ENCODE measurements around the gene FRRS1L. TPM values are rescaled to one million over a fixed set of nuclear protein-coding genes. Genes with fewer than 3 reads are reported as not detected.

The FRRS1L gene
- total and polyA plus RNA-seq, 9 donors: 8.3 to 49.8 (median 27.5) TPM

- no peaks in the 10 kb centered on the region for H3K4me1 ChIP-seq (ENCODE audit: insufficient read depth)
- no peaks in the 10 kb centered on the region for H3K27me3 ChIP-seq
- intact Hi-C loops (cut with DNase I): no loop called here
- 81 to 88% (median 82%) methylated on average over 5 of the region's 5 CpGs for WGBS, 3 donors
- no peak for DNase-seq
- no peak overlapping the region for H3K4me3 ChIP-seq
- no peak overlapping the region for H3K27ac ChIP-seq
- H3K36me3 ChIP-seq: no peaks in the 10 kb centered on the region
- H3K9me3 ChIP-seq: no peaks in the 10 kb centered on the region
- TF ChIP-seq EP300 (IDR thresholded peaks at IDR 0.05) (no peak), POLR2A (IDR thresholded peaks at IDR 0.05) (no peak), CTCF (IDR thresholded peaks at IDR 0.05) (no peak)
These were observed 23.0 kb downstream of the FRRS1L start for GRCh38 chr9:109143881-109144562.

- no peaks in the 10 kb centered on the region for H3K9me3 ChIP-seq
- no peak for DNase-seq
- intact Hi-C loops (cut with DNase I): no loop called here
These were observed 25.7 kb downstream of the FRRS1L start for GRCh38 chr9:109141375-109141774.

GRCh38 chr9:109139851-109140250 lies 27.2 kb downstream of the FRRS1L start:
- no peaks in the 10 kb centered on the region for H3K36me3 ChIP-seq
- no peaks in the 10 kb centered on the region for H3K9me3 ChIP-seq
- intact Hi-C loops (cut with DNase I): no loop called here
- no peaks in the 10 kb centered on the region for H3K4me1 ChIP-seq (ENCODE audit: insufficient read depth)
- H3K4me3 ChIP-seq: no peak overlapping the region
- H3K27me3 ChIP-seq: no peaks in the 10 kb centered on the region
- DNase-seq: no peak
- no peak for TF ChIP-seq EP300 (IDR thresholded peaks at IDR 0.05)
- no peak for TF ChIP-seq CTCF (IDR thresholded peaks at IDR 0.05)
- 98 to 100% (median 100%) methylated on average over 1 of the region's 1 CpG for WGBS, 3 donors
- H3K27ac ChIP-seq: no peak overlapping the region

More at GRCh38 chr9:109141375-109141774, 25.7 kb downstream of the FRRS1L start:
- H3K36me3 ChIP-seq: no peaks in the 10 kb centered on the region
- TF ChIP-seq POLR2A (IDR thresholded peaks at IDR 0.05) (no peak), CTCF (IDR thresholded peaks at IDR 0.05) (no peak), EP300 (IDR thresholded peaks at IDR 0.05) (no peak)
- WGBS, 3 donors: 96% methylated on average over 5 of the region's 5 CpGs
- no peak overlapping the region for H3K4me3 ChIP-seq
- no peak overlapping the region for H3K27ac ChIP-seq
- H3K4me1 ChIP-seq (ENCODE audit: insufficient read depth): no peaks in the 10 kb centered on the region
- no peaks in the 10 kb centered on the region for H3K27me3 ChIP-seq

- WGBS, 3 donors: 90 to 98% (median 97%) methylated on average over 2 of the region's 2 CpGs
- DNase-seq: no peak
- TF ChIP-seq EP300 (IDR thresholded peaks at IDR 0.05): no peak
- no peak for TF ChIP-seq POLR2A (IDR thresholded peaks at IDR 0.05)
- TF ChIP-seq CTCF (IDR thresholded peaks at IDR 0.05): no peak
These were observed 28.6 kb downstream of the FRRS1L start for GRCh38 chr9:109138421-109138820.

More at GRCh38 chr9:109138421-109138820, 28.6 kb downstream of the FRRS1L start:
- no peaks in the 10 kb centered on the region for H3K4me1 ChIP-seq (ENCODE audit: insufficient read depth)
- no peaks in the 10 kb centered on the region for H3K36me3 ChIP-seq
- no peaks in the 10 kb centered on the region for H3K9me3 ChIP-seq
- no peak overlapping the region for H3K4me3 ChIP-seq
- no peak overlapping the region for H3K27ac ChIP-seq
- H3K27me3 ChIP-seq: no peaks in the 10 kb centered on the region
- intact Hi-C loops (cut with DNase I): no loop called here

All from ovary (tissue), 9 donors.